DND-41 (cell line): ENCODE data around the gene CCDC6.

ENCODE experiments used
- ATAC-seq: fragments of 200-7000 bp; cut with Tn5 transposase; 3 replicates; pipeline ENCODE4 v1.9.1; 2021; ENCODE audit warnings: low read depth; ENCODE audit not compliant: insufficient read depth
- DNase-seq: peaks from one replicate; pipeline ENCODE4 v3.0.0-alpha.2; 2020
- H2AFZ ChIP-seq: 2 replicates; pipeline ENCODE4 v1.6.0; 2012; ENCODE audit warnings: low read depth, low read length
- H3K27ac ChIP-seq: 2 replicates; pipeline ENCODE4 v1.5.1; 2012; ENCODE audit warnings: low read length, inconsistent platforms
- H3K27me3 ChIP-seq: fragments of 200-600 bp; sonication (generic); 2 replicates; pipeline ENCODE4 v1.6.0; 2012; ENCODE audit warnings: low read length, mild to moderate bottlenecking, inconsistent platforms; ENCODE audit not compliant: insufficient read depth, poor library complexity
- H3K36me3 ChIP-seq: 2 replicates; pipeline ENCODE4 v1.5.1; 2012; ENCODE audit warnings: low read length, inconsistent platforms; ENCODE audit not compliant: insufficient read depth
- H3K4me1 ChIP-seq: 2 replicates; pipeline ENCODE4 v1.5.1; 2012; ENCODE audit warnings: mild to moderate bottlenecking, low read length; ENCODE audit not compliant: insufficient read depth
- H3K4me2 ChIP-seq: 2 replicates; pipeline ENCODE4 v1.6.0; 2012; ENCODE audit warnings: mild to moderate bottlenecking, moderate library complexity, low read length, inconsistent platforms; ENCODE audit not compliant: insufficient read depth
- H3K4me3 ChIP-seq, 2 experiments: fragments of 200-600 bp in 1 of 2; shearing (Covaris generic) in 1 of 2; 2 replicates each; pipeline ENCODE4 v1.5.1; 2012 to 2016; ENCODE audit warnings: inconsistent platforms in 2 of 2, low read length in 2 of 2, mild to moderate bottlenecking in 2 of 2, low read depth in 1 of 2, moderate library complexity in 1 of 2
- H3K79me2 ChIP-seq: 2 replicates; pipeline ENCODE4 v1.6.0; 2012; ENCODE audit warnings: low read length, inconsistent platforms; ENCODE audit not compliant: insufficient read depth
- H3K9ac ChIP-seq: 2 replicates; pipeline ENCODE4 v1.6.0; 2012; ENCODE audit warnings: low read depth, mild to moderate bottlenecking, inconsistent platforms, low read length, moderate library complexity
- H3K9me3 ChIP-seq: 2 replicates; pipeline ENCODE4 v1.5.1; 2012; ENCODE audit warnings: low read length, moderate library complexity, mild to moderate bottlenecking, inconsistent platforms; ENCODE audit not compliant: insufficient read depth, severe bottlenecking
- H4K20me1 ChIP-seq: 2 replicates; pipeline ENCODE4 v1.6.0; 2012; ENCODE audit warnings: low read length; ENCODE audit not compliant: insufficient read depth
- CTCF ChIP-seq: IDR thresholded peaks from 2 replicates; pipeline ENCODE4 v1.5.1; 2012; ENCODE audit warnings: borderline replicate concordance, low read length, moderate library complexity, mild to moderate bottlenecking; ENCODE audit not compliant: poor library complexity, severe bottlenecking; ENCODE audit errors: extremely low read depth
- EZH2 ChIP-seq: IDR thresholded peaks from 3 replicates; pipeline ENCODE4 v1.6.1; 2012; ENCODE audit warnings: borderline replicate concordance, low read depth, mild to moderate bottlenecking, moderate library complexity, low read length, inconsistent platforms; ENCODE audit not compliant: severe bottlenecking

Gene CCDC6

GRCh38 chr10:59770689-59771088 lies 135.7 kb downstream of the CCDC6 start:
- no peaks in the 10 kb centered on the region for H3K4me1 ChIP-seq
- no peak overlapping the region for H3K9ac ChIP-seq
- no peak for TF ChIP-seq EZH2
- H3K4me2 ChIP-seq, result no peak overlapping the region
- H3K4me3 ChIP-seq, result no peak overlapping the region
- DNase-seq (no peak), ATAC-seq (no peak)
- no peak overlapping the region for H3K27ac ChIP-seq
- no peaks in the 10 kb centered on the region for H3K9me3 ChIP-seq
- H3K27me3 ChIP-seq, result no peaks in the 10 kb centered on the region
- no peaks in the 10 kb centered on the region for H4K20me1 ChIP-seq
- no peaks in the 10 kb centered on the region for H3K36me3 ChIP-seq
- no peak overlapping the region for H2AFZ ChIP-seq
- no peaks in the 10 kb centered on the region for H3K79me2 ChIP-seq

- H2AFZ ChIP-seq, result no peak overlapping the region
- H3K79me2 ChIP-seq, result no peaks in the 10 kb centered on the region
- no peaks in the 10 kb centered on the region for H3K27me3 ChIP-seq
- no peaks in the 10 kb centered on the region for H4K20me1 ChIP-seq
- TF ChIP-seq EZH2 (no peak), CTCF (no peak)
- H3K36me3 ChIP-seq, result no peaks in the 10 kb centered on the region
- no peak overlapping the region for H3K27ac ChIP-seq
- no peak for DNase-seq
- no peak overlapping the region for H3K4me2 ChIP-seq
- no peaks in the 10 kb centered on the region for H3K9me3 ChIP-seq
- no peak overlapping the region for H3K4me3 ChIP-seq
- H3K9ac ChIP-seq, result no peak overlapping the region
- ATAC-seq, result no peak
- no peaks in the 10 kb centered on the region for H3K4me1 ChIP-seq
Observed at GRCh38 chr10:59762505-59762904, 143.9 kb downstream of the CCDC6 start.

GRCh38 chr10:59757966-59758365 lies 148.4 kb downstream of the CCDC6 start:
- no peak overlapping the region for H3K9ac ChIP-seq
- H4K20me1 ChIP-seq, result no peaks in the 10 kb centered on the region
- no peaks in the 10 kb centered on the region for H3K79me2 ChIP-seq
- ATAC-seq (no peak), DNase-seq (no peak)
- H3K4me1 ChIP-seq, result no peaks in the 10 kb centered on the region
- no peaks in the 10 kb centered on the region for H3K27me3 ChIP-seq
- no peaks in the 10 kb centered on the region for H3K36me3 ChIP-seq
- H3K4me2 ChIP-seq, result no peak overlapping the region
- H2AFZ ChIP-seq, result no peak overlapping the region
- H3K9me3 ChIP-seq, result no peaks in the 10 kb centered on the region
- H3K4me3 ChIP-seq, result no peak overlapping the region
- TF ChIP-seq CTCF (no peak), EZH2 (no peak)
- H3K27ac ChIP-seq, result no peak overlapping the region

- no peak overlapping the region for H3K4me2 ChIP-seq
- no peaks in the 10 kb centered on the region for H3K79me2 ChIP-seq
- H2AFZ ChIP-seq, result no peak overlapping the region
- no peak for DNase-seq
- H3K9ac ChIP-seq, result no peak overlapping the region
- TF ChIP-seq CTCF, result no peak
- TF ChIP-seq EZH2, result no peak
- no peaks in the 10 kb centered on the region for H3K36me3 ChIP-seq
- H3K4me1 ChIP-seq, result no peaks in the 10 kb centered on the region
- no peak overlapping the region for H3K4me3 ChIP-seq
- no peaks in the 10 kb centered on the region for H3K27me3 ChIP-seq
- no peak overlapping the region for H3K27ac ChIP-seq
- no peaks in the 10 kb centered on the region for H4K20me1 ChIP-seq
- no peak for ATAC-seq
- no peaks in the 10 kb centered on the region for H3K9me3 ChIP-seq
Observed at GRCh38 chr10:59754951-59755350, 151.4 kb downstream of the CCDC6 start.
